ENCODE results near the gene GAS7. TPM values are rescaled to one million over a fixed set of nuclear protein-coding genes. Genes with fewer than 3 reads are reported as not detected.

Gene GAS7
- total and polyA plus RNA-seq, 2 of the 13 experiments (the other 11 are each of a cell fraction or from before 2014, with no cell fraction given), result 1.0 to 5.2 TPM

- Histone ChIP-seq H2AFZ (ENCODE audit: low read length) (no peak overlapping the region), H3K9ac (ENCODE audit: insufficient read depth, low read depth, low read length) (no peak overlapping the region), H3K4me3 (replicated peaks in 1 of 3; ENCODE audit: insufficient read depth in 1 of 3, low read depth in 2 of 3, low read length in 3 of 3) (no peak overlapping the region), H3K4me2 (ENCODE audit: low read depth, low read length) (no peak overlapping the region), H4K20me1 (ENCODE audit: insufficient read depth, low read length) (no peaks in the 10 kb centered on the region), H3K36me3 (replicated peaks in 1 of 2; ENCODE audit: control insufficient read depth in 1 of 2, insufficient read depth in 2 of 2, low read length in 2 of 2) (no peaks in the 10 kb centered on the region), H3K27me3 (ENCODE audit: control insufficient read depth in 1 of 2, insufficient read depth in 2 of 2, low read length in 2 of 2) (peaks cover 0 to 10% of the 10 kb centered on the region in 2 experiments; a peak in 2 of 5 replicates), H3K79me2 (ENCODE audit: insufficient read depth, low read length) (no peaks in the 10 kb centered on the region), H3K4me1 (ENCODE audit: insufficient read depth, low read length) (no peaks in the 10 kb centered on the region), H3K27ac (ENCODE audit: extremely low read length, insufficient read depth, low read length) (no peak overlapping the region), H3K9me3 (ENCODE audit: low read length) (peaks cover 22% of the 10 kb centered on the region)
- BruUV-seq (replicated peaks), result no TSS peak
- DNase-seq (ENCODE audit: low spot score), result no peak
- ChIA-PET CTCF (ENCODE audit: low intra/inter-chr PET ratio, low total read pairs) (no interaction called here), POLR2A (no interaction called here)
- no peak for TF ChIP-seq ZNF205 (CRISPR knock-in tag; IDR thresholded peaks at IDR 0.05)
- no peak for TF ChIP-seq THAP11 (CRISPR knock-in tag; IDR thresholded peaks at IDR 0.05)
- TF ChIP-seq NR2C2 (CRISPR knock-in tag; IDR thresholded peaks at IDR 0.05; ENCODE audit: borderline replicate concordance), result no peak
- no peak for TF ChIP-seq ZNF780A (CRISPR knock-in tag; IDR thresholded peaks at IDR 0.05)
- no peak for TF ChIP-seq ZEB1 (IDR thresholded peaks at IDR 0.05; ENCODE audit: insufficient replicate concordance, low read depth)
- TF ChIP-seq MXD1 (CRISPR knock-in tag; IDR thresholded peaks at IDR 0.05), result no peak
- no peak for TF ChIP-seq BORCS8-MEF2B (CRISPR knock-in tag; IDR thresholded peaks at IDR 0.05)
- no peak for TF ChIP-seq PHF21A (CRISPR knock-in tag; IDR thresholded peaks at IDR 0.05)
- no peak for TF ChIP-seq ZNF816 (CRISPR knock-in tag; IDR thresholded peaks at IDR 0.05; ENCODE audit: borderline replicate concordance)
- no peak for TF ChIP-seq ZNF709 (CRISPR knock-in tag; IDR thresholded peaks at IDR 0.05)
- no peak for TF ChIP-seq ZKSCAN1 (IDR thresholded peaks at IDR 0.05; ENCODE audit: low read length)
- TF ChIP-seq AKAP8 (CRISPR knock-in tag; IDR thresholded peaks at IDR 0.05), result no peak
- TF ChIP-seq ZNF180 (CRISPR knock-in tag; IDR thresholded peaks at IDR 0.05; ENCODE audit: borderline replicate concordance, low read depth), result no peak
- no peak for TF ChIP-seq IKZF4 (CRISPR knock-in tag; IDR thresholded peaks at IDR 0.05; ENCODE audit: borderline replicate concordance, low read depth, not compliant biosample characterization)
- TF ChIP-seq ATF7 (IDR thresholded peaks at IDR 0.05), result no peak
- no peak for TF ChIP-seq ATF7 (CRISPR knock-in tag; IDR thresholded peaks at IDR 0.05)
- TF ChIP-seq GABPB1 (CRISPR knock-in tag; IDR thresholded peaks at IDR 0.05), result no peak
- TF ChIP-seq ATF6 (CRISPR knock-in tag; conservative IDR thresholded peaks at IDR 0.05), result no peak
- no peak for TF ChIP-seq ZNF34 (CRISPR knock-in tag; IDR thresholded peaks at IDR 0.05; ENCODE audit: borderline replicate concordance)
- no peak for FAIRE-seq
- ATAC-seq, result no peak
- intact Hi-C loops (cut with micrococcal nuclease; ENCODE audit: unreplicated experiment) (no loop called here), in situ Hi-C loops (cut with HindIII; ENCODE audit: extremely low pct_ligation_motif_present, low pct_unique_long_range_greater_than_20kb) (loop anchor here (25.0 kb wide), 1 partner anchor 96 kb away; no protein-coding TSS in a partner anchor)
- 32% methylated on average over 7 of the region's 7 CpGs for WGBS (ENCODE audit: low lambda C conversion rate)
Observed at GRCh38 chr17:10208604-10209193, 10.3 kb upstream of the GAS7 start.
